H9 (cell line): ENCODE results near the gene KRR1. TPM values are rescaled to one million over a fixed set of nuclear protein-coding genes. Genes with fewer than 3 reads are reported as not detected.

ENCODE experiments used
- DNase-seq: peaks from one replicate; pipeline ENCODE4 v3.0.0-alpha.2; 2017
- H2AFZ ChIP-seq: one replicate; pipeline ENCODE4 v1.6.1; 2013; ENCODE audit warnings: mild to moderate bottlenecking, low read length, control low read depth, moderate library complexity
- H2AK5ac ChIP-seq: 2 replicates; pipeline ENCODE4 v1.6.1; 2013; ENCODE audit warnings: low read length, control low read depth, mixed read lengths; ENCODE audit not compliant: insufficient read length
- H2BK120ac ChIP-seq: one replicate; pipeline ENCODE4 v1.6.1; 2013; ENCODE audit warnings: low read depth, mild to moderate bottlenecking, low read length, control low read depth, inconsistent platforms; ENCODE audit not compliant: poor library complexity, severe bottlenecking
- H2BK12ac ChIP-seq: 2 replicates; pipeline ENCODE4 v1.6.1; 2013; ENCODE audit warnings: low read length, control low read depth, mixed read lengths, low read depth; ENCODE audit not compliant: insufficient read length
- H2BK15ac ChIP-seq: 2 replicates; pipeline ENCODE4 v1.6.1; 2013; ENCODE audit warnings: low read depth, low read length, control low read depth
- H2BK20ac ChIP-seq: one replicate; pipeline ENCODE4 v1.6.1; 2013; ENCODE audit warnings: low read depth, mild to moderate bottlenecking, low read length, control low read depth, inconsistent platforms; ENCODE audit not compliant: poor library complexity, severe bottlenecking
- H2BK5ac ChIP-seq: 2 replicates; pipeline ENCODE4 v1.6.1; 2013; ENCODE audit warnings: low read length, control low read depth, mixed read lengths; ENCODE audit not compliant: insufficient read length
- H3K14ac ChIP-seq: 2 replicates; pipeline ENCODE4 v1.6.1; 2013; ENCODE audit warnings: low read length, control low read depth; ENCODE audit not compliant: insufficient read depth
- H3K18ac ChIP-seq: 2 replicates; pipeline ENCODE4 v1.6.1; 2013; ENCODE audit warnings: low read depth, mild to moderate bottlenecking, mixed read lengths, low read length, control low read depth; ENCODE audit not compliant: insufficient read length
- H3K23ac ChIP-seq: 2 replicates; pipeline ENCODE4 v1.6.1; 2013; ENCODE audit warnings: low read length, control low read depth, mixed read lengths, low read depth; ENCODE audit not compliant: insufficient read length
- H3K23me2 ChIP-seq: 2 replicates; pipeline ENCODE4 v1.6.1; 2013; ENCODE audit warnings: low read depth, mild to moderate bottlenecking, mixed read lengths, low read length, control low read depth; ENCODE audit not compliant: insufficient read length, poor library complexity, severe bottlenecking
- H3K27ac ChIP-seq: 2 replicates; pipeline ENCODE4 v1.5.1; 2013; ENCODE audit warnings: low read length, control low read depth, mixed read lengths, low read depth; ENCODE audit not compliant: insufficient read length
- H3K27me3 ChIP-seq: 2 replicates; pipeline ENCODE4 v1.6.1; 2013; ENCODE audit warnings: low read length, control low read depth, inconsistent platforms; ENCODE audit not compliant: insufficient read depth
- H3K4ac ChIP-seq: 2 replicates; pipeline ENCODE4 v1.6.1; 2013; ENCODE audit warnings: low read depth, mild to moderate bottlenecking, control low read depth, inconsistent platforms, low read length, moderate library complexity
- H3K4me1 ChIP-seq: 2 replicates; pipeline ENCODE4 v1.6.1; 2013; ENCODE audit warnings: low read length, control low read depth, inconsistent platforms; ENCODE audit not compliant: insufficient read depth
- H3K4me2 ChIP-seq: 2 replicates; pipeline ENCODE4 v1.6.1; 2013; ENCODE audit warnings: low read length, control low read depth, mixed read lengths; ENCODE audit not compliant: insufficient read length, insufficient read depth
- H3K56ac ChIP-seq: 2 replicates; pipeline ENCODE4 v1.6.1; 2013; ENCODE audit warnings: low read depth, mild to moderate bottlenecking, mixed read lengths, low read length, control low read depth; ENCODE audit not compliant: insufficient read length
- H3K79me1 ChIP-seq: 2 replicates; pipeline ENCODE4 v1.6.1; 2013; ENCODE audit warnings: low read depth, mild to moderate bottlenecking, moderate library complexity, low read length, control low read depth, inconsistent platforms; ENCODE audit not compliant: insufficient read depth, poor library complexity, severe bottlenecking
- H3K79me2 ChIP-seq: 2 replicates; pipeline ENCODE4 v1.6.1; 2013; ENCODE audit warnings: low read length, control low read depth, inconsistent platforms; ENCODE audit not compliant: insufficient read depth
- H3K9ac ChIP-seq: 2 replicates; pipeline ENCODE4 v1.6.1; 2013; ENCODE audit warnings: low read length, control low read depth, mixed read lengths; ENCODE audit not compliant: insufficient read length; ENCODE audit errors: extremely low read depth
- H3K9me3 ChIP-seq: one replicate; pipeline ENCODE4 v1.6.1; 2013; ENCODE audit warnings: low read depth, low read length, inconsistent platforms; ENCODE audit not compliant: control insufficient read depth
- H3T11ph ChIP-seq: one replicate; pipeline ENCODE4 v1.6.1; 2013; ENCODE audit warnings: mild to moderate bottlenecking, low read length, control low read depth, inconsistent platforms
- H4K20me1 ChIP-seq: one replicate; pipeline ENCODE4 v1.6.1; 2013; ENCODE audit not compliant: control insufficient read depth, insufficient read length, insufficient read depth
- H4K5ac ChIP-seq: 2 replicates; pipeline ENCODE4 v1.6.1; 2013; ENCODE audit warnings: low read depth, mild to moderate bottlenecking, mixed read lengths, low read length, control low read depth; ENCODE audit not compliant: insufficient read length
- H4K8ac ChIP-seq: replicated peaks from 2 replicates; pipeline ENCODE4 v1.6.1; 2013; ENCODE audit warnings: low read length, control low read depth, mixed read lengths, low read depth; ENCODE audit not compliant: insufficient read length
- H4K91ac ChIP-seq: 2 replicates; pipeline ENCODE4 v1.6.1; 2013; ENCODE audit warnings: low read depth, mild to moderate bottlenecking, moderate library complexity, mixed read lengths, low read length, control low read depth; ENCODE audit not compliant: insufficient read length
- H3K27ac Mint-ChIP-seq, 3 experiments: 2 replicates in 2 of 3; 3 replicates in 1 of 3; pipeline ENCODE4 v1.8.0; 2020 to 2021; ENCODE audit warnings: mixed read lengths in 3 of 3, mild to moderate bottlenecking in 1 of 3, moderate library complexity in 1 of 3
- H3K27me3 Mint-ChIP-seq: 2 replicates; pipeline ENCODE4 v1.8.0; 2021; ENCODE audit warnings: low read depth, mild to moderate bottlenecking, moderate library complexity, mixed read lengths
- H3K36me3 Mint-ChIP-seq, 3 experiments: 2 replicates in 2 of 3; 3 replicates in 1 of 3; pipeline ENCODE4 v1.8.0; 2020 to 2021; ENCODE audit warnings: low read depth in 3 of 3, mixed read lengths in 3 of 3; ENCODE audit not compliant: insufficient read depth in 1 of 3
- H3K4me1 Mint-ChIP-seq, 2 experiments: 2 replicates each; pipeline ENCODE4 v1.8.0; 2020; ENCODE audit warnings: mixed read lengths in 2 of 2
- H3K4me3 Mint-ChIP-seq, 2 experiments: 2 replicates in 1 of 2; 3 replicates in 1 of 2; pipeline ENCODE4 v1.8.0; 2020 to 2021; ENCODE audit warnings: mild to moderate bottlenecking in 2 of 2, mixed read lengths in 2 of 2, moderate library complexity in 1 of 2
- H3K9me3 Mint-ChIP-seq, 2 experiments: 2 replicates in 1 of 2; 3 replicates in 1 of 2; pipeline ENCODE4 v1.8.0; 2020; ENCODE audit warnings: mild to moderate bottlenecking in 2 of 2, mixed read lengths in 2 of 2, moderate library complexity in 1 of 2
- WGBS: extraction: QIAGEN DNeasy Blood & Tissue Kit; methylation state at CpG from one replicate; pipeline ENCODE4 v1.1.7; 2013; ENCODE audit warnings: missing lambda C conversion rate, low lambda C conversion rate, mixed read lengths; ENCODE audit not compliant: insufficient read length; ENCODE audit errors: extremely low coverage; 5-methylcytosine and 5-hydroxymethylcytosine counted together
- total RNA-seq: library from RNA; stranded (reverse); gene quantifications from 2 replicates; pipeline ENCODE4 v1.2.1, GENCODE V29; 2021
- TF ChIP-seq, protein P1 (sequence below): fragments of 200-600 bp; sonication (generic); conservative IDR thresholded peaks from 3 replicates; pipeline ENCODE4 v1.8.0; 2021; ENCODE audit warnings: antibody characterized with exemption, mild to moderate bottlenecking

Gene KRR1
- total RNA-seq, 1 experiment from 2014 or later, result 88.9 TPM

- H3K23ac ChIP-seq, result no peak overlapping the region
- TF ChIP-seq, protein P1, sequence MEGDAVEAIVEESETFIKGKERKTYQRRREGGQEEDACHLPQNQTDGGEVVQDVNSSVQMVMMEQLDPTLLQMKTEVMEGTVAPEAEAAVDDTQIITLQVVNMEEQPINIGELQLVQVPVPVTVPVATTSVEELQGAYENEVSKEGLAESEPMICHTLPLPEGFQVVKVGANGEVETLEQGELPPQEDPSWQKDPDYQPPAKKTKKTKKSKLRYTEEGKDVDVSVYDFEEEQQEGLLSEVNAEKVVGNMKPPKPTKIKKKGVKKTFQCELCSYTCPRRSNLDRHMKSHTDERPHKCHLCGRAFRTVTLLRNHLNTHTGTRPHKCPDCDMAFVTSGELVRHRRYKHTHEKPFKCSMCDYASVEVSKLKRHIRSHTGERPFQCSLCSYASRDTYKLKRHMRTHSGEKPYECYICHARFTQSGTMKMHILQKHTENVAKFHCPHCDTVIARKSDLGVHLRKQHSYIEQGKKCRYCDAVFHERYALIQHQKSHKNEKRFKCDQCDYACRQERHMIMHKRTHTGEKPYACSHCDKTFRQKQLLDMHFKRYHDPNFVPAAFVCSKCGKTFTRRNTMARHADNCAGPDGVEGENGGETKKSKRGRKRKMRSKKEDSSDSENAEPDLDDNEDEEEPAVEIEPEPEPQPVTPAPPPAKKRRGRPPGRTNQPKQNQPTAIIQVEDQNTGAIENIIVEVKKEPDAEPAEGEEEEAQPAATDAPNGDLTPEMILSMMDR, result no peak
- no peaks in the 10 kb centered on the region for H3K23me2 ChIP-seq
- H3K79me1 ChIP-seq, result no peaks in the 10 kb centered on the region
- no peak overlapping the region for H3K14ac ChIP-seq
- no peak overlapping the region for H2AFZ ChIP-seq
- no peak overlapping the region for H3K9ac ChIP-seq
- H3K4ac ChIP-seq, result no peak overlapping the region
- no peak overlapping the region for H3T11ph ChIP-seq
- no peaks in the 10 kb centered on the region for H3K9me3 ChIP-seq
- no peak overlapping the region for H4K8ac ChIP-seq
- no peaks in the 10 kb centered on the region for H4K20me1 ChIP-seq
- no peak overlapping the region for H3K18ac ChIP-seq
- no peaks in the 10 kb centered on the region for H3K27me3 Mint-ChIP-seq
- no peak overlapping the region for H3K56ac ChIP-seq
- H3K27ac ChIP-seq, result no peak overlapping the region
- no peak overlapping the region for H2AK5ac ChIP-seq
- H2BK120ac ChIP-seq, result no peak overlapping the region
- H3K27me3 ChIP-seq, result no peaks in the 10 kb centered on the region
- peaks cover 7 to 12% of the 10 kb centered on the region in 2 experiments; a peak in 3 of 4 replicates for H3K4me1 Mint-ChIP-seq
- H3K36me3 Mint-ChIP-seq, result no peaks in the 10 kb centered on the region
- no peak overlapping the region for H4K91ac ChIP-seq
- H3K4me1 ChIP-seq, result no peaks in the 10 kb centered on the region
- no peaks in the 10 kb centered on the region; a peak in 1 of 5 replicates for H3K9me3 Mint-ChIP-seq
- H3K4me2 ChIP-seq, result no peak overlapping the region
- no peaks in the 10 kb centered on the region for H3K79me2 ChIP-seq
- no peak for DNase-seq
- no peak overlapping the region for H3K4me3 Mint-ChIP-seq
- H2BK15ac ChIP-seq, result no peak overlapping the region
- no peak overlapping the region for H2BK12ac ChIP-seq
- no peak overlapping the region for H3K27ac Mint-ChIP-seq
- H4K5ac ChIP-seq, result no peak overlapping the region
- no peak overlapping the region for H2BK20ac ChIP-seq
- H2BK5ac ChIP-seq, result no peak overlapping the region
- no CpG with 5 or more reads among the region's 1 CpG for WGBS
These were observed 31.5 kb upstream of the KRR1 start for GRCh38 chr12:75542942-75543341.
